Omental fat pad (tissue), 4 donors: ENCODE data around the gene DCPS. TPM values are rescaled to one million over a fixed set of nuclear protein-coding genes. Genes with fewer than 3 reads are reported as not detected.
A peak's percentile ranks its signal among the peaks of the same experiment; 100 is the strongest.
"Not testable (repeated sequence)": the region's sequence is repeated elsewhere in the genome, so short reads cannot be mapped to it uniquely, and the experiment has no call there.

ENCODE experiments used
- ATAC-seq: fragments of 150-250 bp; one replicate; pipeline ENCODE4 v1.9.1; 2016; ENCODE audit warnings: mild to moderate bottlenecking, moderate library complexity; ENCODE audit not compliant: low FRiP score
- DNase-seq: peaks from one replicate; pipeline ENCODE4 v3.0.0-alpha.2; 2019; ENCODE audit warnings: low spot score
- CTCF ChIP-seq, 3 donors: fragments of 450-650 bp; IDR thresholded peaks; one replicate each; pipeline ENCODE4 v1.5.1; 2016 to 2017; ENCODE audit warnings: antibody characterized with exemption in 3 of 3, mild to moderate bottlenecking in 3 of 3, moderate library complexity in 2 of 3
- total RNA-seq, 4 donors: library from RNA; depleted of rRNA; stranded (reverse); fragments of >200 nt; gene quantifications; one replicate each; pipeline ENCODE4 v1.1.0, GENCODE V29; 2016

Gene DCPS, protein sequence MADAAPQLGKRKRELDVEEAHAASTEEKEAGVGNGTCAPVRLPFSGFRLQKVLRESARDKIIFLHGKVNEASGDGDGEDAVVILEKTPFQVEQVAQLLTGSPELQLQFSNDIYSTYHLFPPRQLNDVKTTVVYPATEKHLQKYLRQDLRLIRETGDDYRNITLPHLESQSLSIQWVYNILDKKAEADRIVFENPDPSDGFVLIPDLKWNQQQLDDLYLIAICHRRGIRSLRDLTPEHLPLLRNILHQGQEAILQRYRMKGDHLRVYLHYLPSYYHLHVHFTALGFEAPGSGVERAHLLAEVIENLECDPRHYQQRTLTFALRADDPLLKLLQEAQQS
- 10 to 100 TPM in 2 of 4 donors, 1 to 10 TPM in 2; 8.0 to 12.4 (median 9.9) TPM for total RNA-seq

DNA sequence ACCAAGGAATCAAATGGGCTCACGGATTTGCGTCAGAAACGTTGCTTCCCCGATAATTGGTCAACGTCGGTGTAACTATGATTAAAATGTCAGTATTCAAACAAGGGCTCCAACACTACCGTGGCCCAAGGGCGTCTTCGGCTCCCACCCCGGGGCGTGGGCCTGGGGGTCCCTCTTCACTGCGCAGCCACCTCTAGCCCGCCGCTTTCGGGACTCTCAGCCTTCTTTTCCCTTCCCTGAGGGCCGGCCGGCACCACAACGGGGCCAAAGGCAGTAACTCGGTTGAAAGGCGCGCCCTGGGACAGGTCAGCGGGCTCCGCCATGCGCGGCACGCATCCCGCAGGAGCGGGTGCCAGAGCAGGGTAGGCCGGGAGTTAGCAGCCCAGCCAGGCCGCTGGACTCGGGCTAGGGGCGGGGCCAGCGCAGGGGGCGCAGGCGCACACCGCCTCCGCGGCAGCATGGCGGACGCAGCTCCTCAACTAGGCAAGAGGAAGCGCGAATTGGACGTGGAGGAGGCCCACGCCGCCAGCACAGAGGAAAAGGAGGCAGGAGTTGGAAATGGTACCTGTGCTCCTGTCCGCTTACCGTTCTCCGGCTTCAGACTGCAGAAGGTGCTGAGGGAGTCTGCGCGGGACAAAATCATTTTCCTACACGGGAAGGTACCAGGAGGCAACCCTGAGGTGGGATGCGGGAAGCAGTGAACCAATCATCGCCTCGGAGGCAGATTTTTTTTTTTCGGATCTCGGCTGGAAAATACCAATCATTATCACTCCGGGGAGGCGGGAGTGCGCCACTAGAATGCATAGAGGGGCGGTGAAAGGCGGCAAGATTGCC lies at the start of gene DCPS:
Gene DCPS (plus strand): TSS at position 438 of the 834 bp plus-strand sequence. CDS start 21 bp downstream, at position 459.
- peak; percentile 57 for DNase-seq
- ATAC-seq: peak; percentile 100
- no peak for TF ChIP-seq CTCF (IDR thresholded peaks at IDR 0.05)

DNA sequence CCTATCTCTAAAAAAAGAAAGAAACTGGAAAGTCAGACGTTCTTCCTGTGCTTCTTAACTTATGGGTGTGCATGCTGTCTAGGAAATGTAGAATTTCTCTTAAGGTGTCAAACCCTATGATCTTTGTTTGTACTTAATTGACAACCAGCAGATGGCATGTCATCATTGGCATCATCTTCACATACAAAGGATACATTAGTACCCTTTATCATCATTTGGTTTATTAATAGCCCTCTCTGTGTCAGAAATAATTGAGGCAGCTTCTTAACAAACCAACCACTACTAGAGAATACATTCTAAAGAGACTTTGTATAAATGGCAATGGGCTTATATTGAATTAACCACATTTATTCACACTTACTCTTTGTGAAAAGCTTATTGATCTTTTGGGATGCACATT lies 49.0 kb upstream of the DCPS start:
- no peak for ATAC-seq

GRCh38 chr11:126255507-126255906 lies 48.4 kb upstream of the DCPS start:
- not testable (repeated sequence) for ATAC-seq, DNase-seq

More for the DNA sequence above, 49.0 kb upstream of the DCPS start:
- TF ChIP-seq CTCF (IDR thresholded peaks at IDR 0.05): no peak
- no peak for DNase-seq

- no peak for DNase-seq
- no peak for TF ChIP-seq CTCF (IDR thresholded peaks at IDR 0.05)
- ATAC-seq: no peak
Observed at GRCh38 chr11:126256216-126256615, 47.6 kb upstream of the DCPS start.

- DNase-seq (no peak), ATAC-seq (no peak)
- no peak for TF ChIP-seq CTCF (IDR thresholded peaks at IDR 0.05)
Observed at GRCh38 chr11:126257144-126257543, 46.7 kb upstream of the DCPS start.

DNA sequence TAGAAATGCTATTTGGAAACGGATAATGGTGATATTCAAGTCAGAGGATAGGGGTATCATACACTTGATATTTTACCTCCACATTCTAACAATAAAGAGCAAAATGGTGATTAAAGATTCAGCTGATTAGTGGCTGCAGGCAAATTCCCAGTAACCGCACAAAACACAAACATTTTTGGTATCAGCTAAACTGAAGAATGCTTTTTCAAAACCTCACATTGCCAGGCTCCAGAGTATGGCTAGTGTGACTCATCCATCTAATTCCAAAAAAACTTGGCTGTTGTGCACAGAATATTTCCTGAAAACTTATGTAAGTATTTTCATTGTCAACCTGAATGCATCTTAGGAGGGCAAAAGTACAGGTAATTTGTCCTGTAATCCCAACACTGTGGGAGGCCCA lies 46.1 kb upstream of the DCPS start:
- TF ChIP-seq CTCF (IDR thresholded peaks at IDR 0.05): no peak
- no peak for DNase-seq
- no peak for ATAC-seq

GRCh38 chr11:126262216-126262615 lies 41.6 kb upstream of the DCPS start:
- no peak for TF ChIP-seq CTCF (IDR thresholded peaks at IDR 0.05)
- no peak for ATAC-seq
- no peak for DNase-seq
